GM18511 (cell line): ENCODE measurements around the gene G6PD.
"Not testable (repeated sequence)": the region's sequence is repeated elsewhere in the genome, so short reads cannot be mapped to it uniquely, and the experiment has no call there.

Experiments
- ATAC-seq: cut with Tn5 transposase; IDR thresholded peaks from one replicate; pipeline ENCODE4 v1.9.1; 2021; ENCODE audit warnings: mild to moderate bottlenecking, moderate library complexity; ENCODE audit not compliant: unreplicated experiment

Gene G6PD

GRCh38 chrX:154545673-154546274 lies 872 bp downstream of the G6PD start:
- no peak for ATAC-seq

- ATAC-seq = no peak
Observed at GRCh38 chrX:154542723-154543424, 3.8 kb downstream of the G6PD start.

DNA sequence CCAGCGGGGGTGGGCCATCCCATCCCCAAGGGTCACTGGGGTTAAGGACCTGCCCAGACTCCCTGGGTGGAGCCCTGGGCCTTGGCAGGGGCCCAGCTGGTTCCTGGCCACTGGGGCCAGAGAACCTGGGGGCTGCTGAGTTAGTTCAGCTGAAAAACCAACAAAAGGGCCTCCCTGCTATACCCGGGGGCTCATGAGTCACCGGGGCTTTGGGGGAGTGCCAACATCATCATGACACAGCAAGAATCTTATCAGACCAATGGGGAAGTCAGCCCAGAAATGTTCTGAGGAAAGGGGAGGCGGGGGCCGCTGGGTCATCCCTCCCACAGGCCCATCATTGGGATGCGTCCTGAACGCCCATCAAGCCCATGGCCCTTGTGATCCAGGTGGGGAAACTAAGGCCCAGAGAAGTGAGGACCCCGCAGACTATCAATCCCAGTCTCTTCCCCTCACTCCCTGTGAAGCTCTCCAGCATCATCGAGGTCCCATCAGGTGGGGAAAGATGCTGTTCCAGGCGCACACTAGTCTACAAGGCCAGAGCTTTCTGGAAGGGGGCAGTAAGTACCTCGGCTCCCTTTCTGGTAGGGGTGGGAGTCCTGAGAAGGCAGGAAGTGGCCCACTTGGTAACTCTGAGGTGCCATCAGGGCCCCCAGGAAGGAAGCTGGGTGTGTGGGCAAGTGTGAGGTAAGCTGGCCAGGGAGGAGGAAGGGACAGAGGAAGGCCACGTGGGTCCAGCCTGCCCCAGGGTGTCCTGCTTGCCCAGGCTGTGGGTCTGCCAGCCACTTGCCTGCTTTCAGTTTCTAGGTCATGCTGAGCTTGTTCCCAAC lies 4.5 kb downstream of the G6PD start:
- no peak for ATAC-seq

DNA sequence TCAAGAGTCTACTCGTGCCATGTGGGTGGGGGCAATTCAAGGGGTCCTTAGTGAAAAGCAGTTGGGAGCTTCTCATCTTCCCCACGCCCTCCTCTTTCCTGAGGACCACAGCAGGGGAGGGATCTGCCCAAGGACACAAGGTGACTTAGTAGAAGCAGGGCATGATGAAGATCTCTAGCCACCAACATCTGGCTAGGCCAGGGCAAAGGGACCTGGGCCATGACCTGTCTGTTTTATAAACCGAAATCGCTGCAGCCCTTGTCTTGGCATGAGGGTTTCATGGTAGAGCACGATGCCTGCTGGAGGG lies 5.1 kb downstream of the G6PD start:
- ATAC-seq = no peak

DNA sequence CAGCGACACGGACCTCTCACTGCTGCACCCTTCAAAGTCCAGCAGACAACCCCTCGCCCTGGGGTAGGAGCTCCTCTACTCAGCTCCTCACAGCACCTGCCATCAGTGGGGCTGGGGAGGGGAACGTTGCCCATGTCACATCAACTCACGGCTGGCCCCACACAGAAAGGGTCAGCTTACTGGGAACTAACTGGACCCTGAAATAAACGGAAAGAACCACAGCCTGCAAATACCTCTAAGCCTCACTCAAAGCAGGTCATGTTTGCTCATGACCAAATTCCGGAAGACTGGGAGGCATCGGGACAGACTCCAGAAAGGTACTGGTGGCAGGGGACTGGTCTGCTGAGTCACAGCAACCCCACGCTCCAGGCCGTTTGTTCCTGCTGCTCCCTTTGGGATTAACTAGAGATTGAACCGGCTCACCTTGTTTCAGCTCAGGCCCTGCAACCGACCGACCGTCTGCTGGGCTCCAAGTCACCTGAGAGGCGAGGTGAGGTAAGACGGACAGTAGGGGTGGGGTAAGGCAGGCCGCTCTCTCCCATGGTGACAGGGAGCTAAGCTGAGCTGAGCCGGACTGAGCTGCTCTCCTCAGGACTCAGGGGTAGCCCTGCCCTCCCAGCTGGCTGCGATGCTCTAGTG lies 5.6 kb downstream of the G6PD start:
- no peak for ATAC-seq

DNA sequence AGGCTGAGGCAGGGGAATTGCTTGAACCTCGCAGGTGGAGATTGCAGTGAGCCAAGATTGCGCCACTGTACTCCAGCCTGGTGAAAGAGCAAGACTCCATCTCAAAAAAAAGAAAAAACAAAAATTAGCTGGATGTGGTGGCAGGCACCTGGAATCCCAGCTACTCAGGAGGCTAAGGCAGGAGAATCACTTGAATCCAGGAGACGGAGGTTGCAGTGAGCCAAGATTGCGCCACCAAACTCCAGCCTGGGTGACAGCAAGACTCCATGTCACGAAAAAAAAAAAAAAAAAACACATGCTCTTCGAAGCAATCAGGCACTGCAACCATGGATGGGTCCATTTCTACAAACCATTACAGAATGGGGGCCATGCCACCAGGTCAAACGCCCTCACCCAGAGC lies 6.3 kb downstream of the G6PD start:
- ATAC-seq = not testable (repeated sequence)

DNA sequence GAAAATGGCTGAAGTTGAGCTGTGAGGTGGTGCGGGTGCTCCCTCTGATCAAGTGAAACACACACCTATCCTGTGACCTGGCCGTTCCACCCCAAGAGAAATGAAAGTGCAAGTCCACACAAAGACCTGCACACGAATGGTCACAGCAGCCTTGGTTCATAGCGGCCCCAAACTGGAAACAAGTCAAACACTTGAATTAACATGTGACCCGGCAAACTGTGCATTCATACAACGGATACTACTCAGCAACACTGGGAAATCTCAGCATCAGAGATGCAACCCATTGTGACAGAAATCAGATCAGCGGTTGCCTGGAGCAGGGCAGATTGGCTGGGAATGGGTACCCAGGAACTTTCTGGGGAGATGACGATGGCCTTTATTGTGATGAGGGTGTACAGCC lies 7.6 kb downstream of the G6PD start:
- no peak for ATAC-seq

DNA sequence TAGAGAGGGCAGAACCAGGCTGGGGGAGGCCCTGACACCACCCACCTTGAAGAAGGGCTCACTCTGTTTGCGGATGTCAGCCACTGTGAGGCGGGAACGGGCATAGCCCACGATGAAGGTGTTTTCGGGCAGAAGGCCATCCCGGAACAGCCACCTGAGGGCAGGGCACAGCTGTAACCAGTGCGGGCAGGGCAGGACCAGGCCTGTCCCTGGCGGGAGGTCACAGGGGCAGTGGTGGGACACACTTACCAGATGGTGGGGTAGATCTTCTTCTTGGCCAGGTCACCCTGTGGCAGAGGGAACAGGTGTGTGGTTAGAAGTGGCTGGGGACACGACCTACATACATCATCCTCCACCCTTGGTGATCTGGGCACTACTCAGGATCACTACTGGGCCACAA lies 10.8 kb downstream of the G6PD start:
- no peak for ATAC-seq

- peak; percentile 94 for ATAC-seq
Observed at GRCh38 chrX:154534526-154535322, 11.9 kb downstream of the G6PD start.

- ATAC-seq = no peak
Observed at GRCh38 chrX:154532690-154533089, 14.0 kb downstream of the G6PD start.

DNA sequence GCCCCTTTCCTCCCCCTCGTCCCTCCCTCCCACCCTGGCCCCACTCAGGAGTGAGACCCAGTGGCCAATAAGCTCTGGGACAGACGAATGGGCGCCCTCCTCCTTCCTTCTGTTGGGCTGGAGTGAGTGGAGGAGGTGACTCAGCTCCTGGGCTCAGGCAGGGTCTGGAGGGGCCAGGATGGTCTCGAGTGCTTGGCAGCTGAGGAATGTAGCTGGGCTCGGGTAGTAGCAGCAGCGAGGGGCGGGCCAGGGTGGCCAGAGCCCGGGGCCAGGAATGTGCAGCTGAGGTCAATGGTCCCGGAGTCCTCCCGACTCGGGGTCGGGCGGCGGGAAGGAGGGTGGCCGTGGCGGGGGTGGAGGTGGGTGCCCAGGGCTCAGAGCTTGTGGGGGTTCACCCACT lies 15.0 kb downstream of the G6PD start:
- no peak for ATAC-seq

DNA sequence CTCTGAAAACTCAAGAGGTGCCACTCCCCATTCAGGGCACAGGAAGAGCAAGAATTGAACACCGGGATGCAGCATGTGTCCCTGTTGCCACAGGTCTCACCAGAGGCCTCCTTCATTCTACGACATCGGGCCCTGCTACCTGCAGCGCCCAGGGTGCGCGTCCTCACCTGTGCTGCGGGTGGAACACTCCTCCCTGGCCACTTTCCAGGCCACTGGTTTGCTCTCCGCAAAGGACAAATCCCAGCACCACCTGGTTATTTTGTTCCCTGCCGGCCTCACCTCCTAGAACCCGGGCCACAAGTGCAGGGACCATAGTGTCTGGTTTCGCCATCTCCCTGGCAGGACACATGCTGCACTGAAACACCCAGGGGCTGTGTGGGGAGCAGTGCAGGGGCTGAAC lies 16.4 kb downstream of the G6PD start:
- ATAC-seq = no peak

- ATAC-seq = no peak
Observed at GRCh38 chrX:154529206-154529612, 17.4 kb downstream of the G6PD start.

- peak; percentile 79 for ATAC-seq
Observed at GRCh38 chrX:154526901-154527675, 19.6 kb downstream of the G6PD start.

DNA sequence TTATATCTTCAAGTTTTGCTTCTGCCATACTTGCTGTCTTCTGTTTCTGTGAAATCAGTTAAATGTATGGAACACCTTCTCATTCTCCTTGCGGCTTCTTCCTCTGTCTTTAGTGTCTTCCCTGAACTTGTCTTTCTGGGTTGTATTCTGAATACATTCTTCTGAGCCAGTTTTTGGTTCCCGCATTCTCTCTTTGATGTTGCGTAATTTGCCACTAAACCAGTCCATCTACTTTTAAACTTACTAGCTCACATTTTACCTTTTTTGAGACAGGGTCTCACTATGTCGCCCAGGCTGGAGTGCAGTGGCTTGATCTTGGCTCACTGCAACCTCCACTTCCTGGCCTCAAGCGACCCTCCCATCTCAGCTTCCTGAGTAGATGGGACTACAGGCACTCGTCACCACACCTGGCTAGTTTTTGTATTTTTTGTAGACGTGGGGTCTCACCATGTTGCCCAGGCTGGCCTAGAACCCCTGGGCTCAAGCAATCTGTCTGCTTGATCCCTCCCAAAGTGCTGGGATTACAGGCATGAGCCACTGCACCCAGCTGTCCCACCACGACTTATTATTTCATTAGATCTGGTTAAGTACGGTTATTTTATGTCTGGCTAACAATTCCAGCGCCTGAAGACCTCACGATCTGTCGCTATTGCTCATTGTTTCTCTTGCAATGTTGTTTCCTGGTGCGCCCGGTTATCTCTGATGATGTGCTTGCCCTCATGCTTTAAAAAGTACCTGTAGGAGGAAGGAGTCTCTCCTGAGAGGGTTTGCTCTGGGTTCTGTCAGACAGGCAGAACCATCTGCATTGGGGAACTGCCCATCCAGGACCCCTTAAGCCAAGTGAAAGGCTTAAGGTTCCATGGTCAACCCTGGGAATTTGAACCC lies 20.8 kb downstream of the G6PD start:
- ATAC-seq = no peak

DNA sequence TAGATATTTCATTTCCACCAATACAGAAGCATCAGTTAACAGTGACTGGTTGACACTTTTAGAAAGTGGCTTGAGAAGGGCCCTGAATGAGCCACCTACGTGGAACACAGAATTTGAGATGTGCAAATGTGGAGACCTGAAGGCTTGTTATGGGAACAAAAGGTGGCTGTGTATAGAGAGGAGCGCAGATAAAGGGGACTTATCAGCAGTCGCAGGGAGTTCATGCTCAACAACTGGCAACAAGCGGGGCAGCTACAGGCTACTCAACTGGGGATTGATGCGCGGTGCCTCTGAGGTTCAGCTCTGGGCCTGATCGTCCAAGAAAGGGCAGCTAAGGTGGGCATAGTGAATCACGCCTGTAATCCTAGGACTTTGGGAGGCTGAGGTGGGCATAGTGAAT lies 27.3 kb downstream of the G6PD start:
- no peak for ATAC-seq

DNA sequence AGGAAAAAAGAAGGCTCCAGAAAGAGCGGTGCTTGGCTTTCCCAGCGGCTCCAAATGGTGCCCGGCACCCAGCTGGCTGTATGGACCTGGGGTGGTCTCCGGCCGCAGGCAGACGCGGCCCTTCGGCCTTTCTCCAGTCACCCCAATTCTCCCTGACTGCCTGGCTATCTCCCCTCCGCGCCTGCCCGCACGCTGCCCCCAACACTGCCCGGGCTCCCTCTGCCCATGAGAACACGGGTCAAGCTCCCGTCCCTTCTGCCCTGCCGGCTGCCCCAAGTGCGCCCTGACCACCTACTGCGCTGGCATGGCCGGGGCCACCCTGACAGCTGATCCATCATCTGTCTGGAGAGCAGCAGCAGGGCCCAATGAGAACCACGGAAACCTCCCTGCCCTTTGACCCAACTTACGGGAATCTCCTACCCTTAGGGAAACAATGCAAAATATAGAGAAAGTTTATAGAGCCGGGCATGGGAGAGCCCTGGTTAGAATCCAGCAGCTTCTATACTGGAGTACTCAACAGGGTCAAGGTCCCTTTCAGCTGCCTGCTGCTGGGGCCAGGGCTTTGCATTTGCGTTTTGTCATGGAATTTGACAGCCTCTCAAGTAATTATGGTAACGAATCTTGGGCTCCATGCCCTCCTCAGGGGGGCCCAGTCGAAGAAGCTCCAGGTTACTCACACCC lies 29.4 kb downstream of the G6PD start:
- no peak for ATAC-seq

- ATAC-seq = peak; percentile 7
Observed at GRCh38 chrX:154516656-154517100, 30.0 kb downstream of the G6PD start.
